ENCODE measurements around the gene ZNF446. TPM values are rescaled to one million over a fixed set of nuclear protein-coding genes. Genes with fewer than 3 reads are reported as not detected.

Gene ZNF446
- total and polyA plus RNA-seq, 2 donors (not counting 1 experiment from before 2014, with no cell fraction given): 15.0 to 18.9 TPM

GRCh38 chr19:58476498-58477015 is 405 bp downstream of the ZNF446 start:
- H3K4me1 ChIP-seq (ENCODE audit: control insufficient read depth in 2 of 2, insufficient read depth in 2 of 2, low read length in 2 of 2): peaks cover 14 to 18% of the 10 kb centered on the region in 2 donors
- 7% methylated on average over 27 of the region's 27 CpGs for whole genome bisulfite sequencing (ENCODE audit: insufficient coverage)
- DNase-seq (no peak), ATAC-seq (ENCODE audit: low read depth) (no peak)
- ChIA-PET POLR2A (interaction anchor here (1.0 to 1.1 kb wide), 3 partner anchors 10 to 95 kb away, joined by 3 to 4 read pairs (median 3); partner anchors contain the start of genes ZBTB45, ZNF324 and ZNF837), CTCF (no interaction called here)
- H2AFZ ChIP-seq (ENCODE audit: insufficient read depth, low read depth, low read length, poor library complexity, severe bottlenecking): peak overlapping the region; percentile 78
- peak overlapping the region; percentile 91 for H3K4me2 ChIP-seq (replicated peaks; ENCODE audit: low read depth, low read length, poor library complexity, severe bottlenecking)
- H3K27me3 ChIP-seq (replicated peaks in 1 of 4; ENCODE audit: control extremely low read depth in 1 of 4, control insufficient read depth in 3 of 4, insufficient read depth in 4 of 4, low read length in 3 of 4): no peaks in the 10 kb centered on the region
- H3K27ac Mint-ChIP-seq: peak overlapping the region; percentile 98
- intact Hi-C loops (cut with micrococcal nuclease): loop anchor here (1.0 to 5.0 kb wide), 7 partner anchors 10 to 294 kb away; partner anchors contain the start of genes ERVK3-1, ZNF132, ZNF274 and ZNF497
- no peaks in the 10 kb centered on the region for H3K9me3 Mint-ChIP-seq (ENCODE audit: insufficient read depth)
- H3K27me3 Mint-ChIP-seq: no peaks in the 10 kb centered on the region
- no peaks in the 10 kb centered on the region for H3K79me2 ChIP-seq (ENCODE audit: control insufficient read depth, insufficient read depth, low read length)
- H3K4me3 Mint-ChIP-seq: peak overlapping the region; percentile 98
- H4K20me1 ChIP-seq (ENCODE audit: control insufficient read depth, insufficient read depth, low read length, poor library complexity, severe bottlenecking): no peaks in the 10 kb centered on the region
- peak overlapping the region; percentile 39 to 85 (median 70) for H3K4me3 ChIP-seq (ENCODE audit: control extremely low read depth in 1 of 5, extremely low read depth in 1 of 5, insufficient read depth in 1 of 5, low read depth in 2 of 5, low read length in 4 of 5)
- peaks cover 4 to 13% of the 10 kb centered on the region in 2 experiments for H3K36me3 ChIP-seq (replicated peaks in 1 of 2; ENCODE audit: control extremely low read depth in 1 of 2, control insufficient read depth in 1 of 2, extremely low read depth in 1 of 2, insufficient read depth in 2 of 2, low read length in 1 of 2)
- peak overlapping the region; percentile 69 for H3K9ac ChIP-seq (ENCODE audit: low read length)
- peaks cover 20% of the 10 kb centered on the region for H3K4me1 Mint-ChIP-seq
- no peaks in the 10 kb centered on the region for H3K9me3 ChIP-seq (ENCODE audit: control extremely low read depth in 1 of 3, control insufficient read depth in 2 of 3, insufficient read depth in 1 of 3, low read length in 2 of 3)
- peak overlapping the region; percentile 82 to 89 for H3K27ac ChIP-seq (ENCODE audit: low read length in 2 of 2)
- TF ChIP-seq, protein P1, sequence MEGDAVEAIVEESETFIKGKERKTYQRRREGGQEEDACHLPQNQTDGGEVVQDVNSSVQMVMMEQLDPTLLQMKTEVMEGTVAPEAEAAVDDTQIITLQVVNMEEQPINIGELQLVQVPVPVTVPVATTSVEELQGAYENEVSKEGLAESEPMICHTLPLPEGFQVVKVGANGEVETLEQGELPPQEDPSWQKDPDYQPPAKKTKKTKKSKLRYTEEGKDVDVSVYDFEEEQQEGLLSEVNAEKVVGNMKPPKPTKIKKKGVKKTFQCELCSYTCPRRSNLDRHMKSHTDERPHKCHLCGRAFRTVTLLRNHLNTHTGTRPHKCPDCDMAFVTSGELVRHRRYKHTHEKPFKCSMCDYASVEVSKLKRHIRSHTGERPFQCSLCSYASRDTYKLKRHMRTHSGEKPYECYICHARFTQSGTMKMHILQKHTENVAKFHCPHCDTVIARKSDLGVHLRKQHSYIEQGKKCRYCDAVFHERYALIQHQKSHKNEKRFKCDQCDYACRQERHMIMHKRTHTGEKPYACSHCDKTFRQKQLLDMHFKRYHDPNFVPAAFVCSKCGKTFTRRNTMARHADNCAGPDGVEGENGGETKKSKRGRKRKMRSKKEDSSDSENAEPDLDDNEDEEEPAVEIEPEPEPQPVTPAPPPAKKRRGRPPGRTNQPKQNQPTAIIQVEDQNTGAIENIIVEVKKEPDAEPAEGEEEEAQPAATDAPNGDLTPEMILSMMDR (IDR thresholded peaks at IDR 0.05): no peak
- TF ChIP-seq EZH2 (IDR thresholded peaks at IDR 0.05; ENCODE audit: borderline replicate concordance, insufficient read depth, low read depth, low read length, poor library complexity, severe bottlenecking): no peak

- Histone ChIP-seq H3K27ac (ENCODE audit: low read length in 2 of 2) (no peak overlapping the region), H3K9ac (ENCODE audit: low read length) (no peak overlapping the region), H3K36me3 (replicated peaks in 1 of 2; ENCODE audit: control extremely low read depth in 1 of 2, control insufficient read depth in 1 of 2, extremely low read depth in 1 of 2, insufficient read depth in 2 of 2, low read length in 1 of 2) (peaks cover 4 to 8% of the 10 kb centered on the region in 2 experiments), H3K4me1 (ENCODE audit: control insufficient read depth in 2 of 2, insufficient read depth in 2 of 2, low read length in 2 of 2) (peaks cover 14 to 18% of the 10 kb centered on the region in 2 donors), H2AFZ (ENCODE audit: insufficient read depth, low read depth, low read length, poor library complexity, severe bottlenecking) (peak overlapping the region; percentile 78), H4K20me1 (ENCODE audit: control insufficient read depth, insufficient read depth, low read length, poor library complexity, severe bottlenecking) (no peaks in the 10 kb centered on the region), H3K4me3 (ENCODE audit: control extremely low read depth in 1 of 5, extremely low read depth in 1 of 5, insufficient read depth in 1 of 5, low read depth in 2 of 5, low read length in 4 of 5) (no peak overlapping the region), H3K9me3 (ENCODE audit: control extremely low read depth in 1 of 3, control insufficient read depth in 2 of 3, insufficient read depth in 1 of 3, low read length in 2 of 3) (no peaks in the 10 kb centered on the region), H3K27me3 (replicated peaks in 1 of 4; ENCODE audit: control extremely low read depth in 1 of 4, control insufficient read depth in 3 of 4, insufficient read depth in 4 of 4, low read length in 3 of 4) (no peaks in the 10 kb centered on the region), H3K79me2 (ENCODE audit: control insufficient read depth, insufficient read depth, low read length) (no peaks in the 10 kb centered on the region), H3K4me2 (replicated peaks; ENCODE audit: low read depth, low read length, poor library complexity, severe bottlenecking) (peak overlapping the region; percentile 91)
- intact Hi-C loops (cut with micrococcal nuclease): loop anchor here (2.0 to 5.0 kb wide), 2 partner anchors 115 to 294 kb away; partner anchors contain the start of genes ZNF274 and ZNF497
- WGBS (ENCODE audit: insufficient coverage): 93% methylated on average over 15 of the region's 15 CpGs
- Mint-ChIP-seq H3K4me3 (peak overlapping the region; percentile 98), H3K27me3 (no peaks in the 10 kb centered on the region), H3K4me1 (peaks cover 20% of the 10 kb centered on the region), H3K9me3 (ENCODE audit: insufficient read depth) (no peaks in the 10 kb centered on the region), H3K27ac (peak overlapping the region; percentile 98)
- ChIA-PET POLR2A (interaction anchor here (1.0 to 1.1 kb wide), 2 partner anchors 10 to 43 kb away, joined by 3 to 4 read pairs; partner anchors contain the start of genes ZBTB45 and ZNF324), CTCF (no interaction called here)
- DNase-seq (no peak), ATAC-seq (ENCODE audit: low read depth) (no peak)
- TF ChIP-seq EZH2 (IDR thresholded peaks at IDR 0.05; ENCODE audit: borderline replicate concordance, insufficient read depth, low read depth, low read length, poor library complexity, severe bottlenecking): no peak
- TF ChIP-seq, protein P1 (IDR thresholded peaks at IDR 0.05): no peak
Observed at GRCh38 chr19:58477130-58477529, 978 bp downstream of the ZNF446 start.
